GM18951 (cell line): ENCODE data around the gene TMEM258.

ENCODE experiments used
- POLR2A ChIP-seq: IDR thresholded peaks from 4 replicates; pipeline ENCODE4 v1.6.1; 2011; ENCODE audit warnings: mild to moderate bottlenecking; ENCODE audit not compliant: insufficient read length, insufficient read depth; ENCODE audit errors: extremely low read depth
- in situ Hi-C: fragments of 300-500 bp; cut with MboI; formaldehyde crosslinking; loops from one replicate; pipeline ENCODE4 v1.12.0; 2022; ENCODE audit warnings: low sequenced_read_pairs, mixed read lengths, inconsistent platforms; ENCODE audit not compliant: unreplicated experiment

Gene TMEM258

DNA sequence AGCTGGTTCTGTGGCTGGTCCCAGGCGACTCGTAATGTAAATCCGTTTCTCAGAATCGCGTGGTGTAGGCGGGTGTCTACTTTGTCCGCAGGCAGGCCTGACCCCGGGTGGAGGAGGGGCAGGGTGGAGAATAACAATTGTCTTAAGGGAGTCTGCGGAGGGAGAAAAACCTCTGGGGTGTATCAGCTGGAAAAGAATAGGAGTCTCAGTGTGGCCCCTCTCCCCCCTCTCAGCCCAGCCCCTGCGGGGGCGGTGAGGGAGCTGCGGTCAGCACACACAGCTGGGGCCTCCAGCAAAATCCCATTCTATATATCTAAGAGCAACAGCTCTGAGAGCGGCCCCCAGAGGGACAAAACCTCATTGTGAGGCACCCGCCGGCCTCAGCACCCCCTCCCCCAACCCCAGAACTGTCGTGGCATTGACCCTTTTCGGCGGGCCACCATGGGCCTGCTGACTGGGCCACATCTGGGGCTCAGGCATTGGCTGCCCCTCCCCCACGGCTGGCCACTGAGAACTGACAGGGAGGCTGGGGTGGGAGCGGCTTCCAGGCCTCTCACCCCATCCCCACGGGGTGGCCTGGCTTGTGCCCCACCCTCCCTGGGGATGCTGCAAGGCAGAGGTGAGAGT is 42.7 kb downstream of the TMEM258 start:
- in situ Hi-C loops = no loop called here
- no peak for TF ChIP-seq POLR2A

DNA sequence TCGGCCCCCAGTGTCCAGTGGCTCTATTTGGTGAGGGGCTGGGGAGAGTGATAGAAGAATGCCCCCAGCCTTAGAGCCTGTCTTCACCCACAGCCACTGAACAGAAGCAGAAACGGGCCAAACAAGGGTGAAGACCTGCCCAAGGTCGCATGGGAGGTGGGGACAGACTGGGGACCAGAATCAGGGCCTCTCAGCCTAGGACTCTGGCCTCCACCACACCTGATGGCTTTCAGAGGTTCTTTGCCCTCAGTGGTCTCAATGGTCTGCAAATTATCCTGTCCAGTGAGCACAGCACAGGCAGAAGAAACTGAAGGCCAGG is 44.5 kb downstream of the TMEM258 start:
- in situ Hi-C loops = no loop called here

DNA sequence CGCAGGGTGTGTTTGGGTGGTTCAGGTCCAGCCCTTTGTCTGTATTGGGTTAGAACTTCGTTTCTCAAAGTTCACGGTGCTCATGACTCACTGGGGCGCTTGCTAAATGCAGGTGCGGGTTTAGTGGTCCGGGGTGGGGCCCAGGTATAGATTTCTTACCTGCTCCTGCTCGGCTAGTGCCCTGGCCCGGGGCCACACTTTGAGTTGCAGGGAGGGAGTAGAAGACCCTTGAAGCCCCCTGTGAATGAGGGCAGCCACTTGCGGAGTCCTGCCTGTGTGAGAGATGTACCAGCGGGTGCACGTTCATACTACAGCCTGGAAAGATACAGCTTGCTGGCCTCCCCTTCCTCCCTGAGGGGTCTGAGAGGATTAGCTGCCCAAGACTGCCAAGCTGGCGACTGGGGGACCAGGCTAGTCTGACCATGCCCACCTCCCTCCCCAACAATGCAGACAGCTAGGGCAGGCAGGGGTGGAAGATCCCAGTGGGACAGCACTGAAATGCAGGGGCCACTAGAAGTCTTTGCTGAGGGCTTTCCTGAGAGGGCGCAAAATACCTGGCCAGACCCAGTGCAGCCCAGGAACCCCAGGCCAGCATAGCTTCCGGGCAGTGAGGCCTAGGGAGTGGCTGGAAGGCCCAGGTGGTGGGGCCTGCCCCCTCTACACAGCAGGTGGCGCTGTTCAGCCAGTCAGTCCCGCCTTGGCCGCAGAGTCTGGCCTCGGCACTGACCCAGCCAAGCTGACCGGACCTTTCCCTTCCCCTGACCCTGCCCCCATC is 45.0 kb downstream of the TMEM258 start:
- no peak for TF ChIP-seq POLR2A
- in situ Hi-C loops = no loop called here

More for the DNA sequence above, 44.5 kb downstream of the TMEM258 start:
- no peak for TF ChIP-seq POLR2A

DNA sequence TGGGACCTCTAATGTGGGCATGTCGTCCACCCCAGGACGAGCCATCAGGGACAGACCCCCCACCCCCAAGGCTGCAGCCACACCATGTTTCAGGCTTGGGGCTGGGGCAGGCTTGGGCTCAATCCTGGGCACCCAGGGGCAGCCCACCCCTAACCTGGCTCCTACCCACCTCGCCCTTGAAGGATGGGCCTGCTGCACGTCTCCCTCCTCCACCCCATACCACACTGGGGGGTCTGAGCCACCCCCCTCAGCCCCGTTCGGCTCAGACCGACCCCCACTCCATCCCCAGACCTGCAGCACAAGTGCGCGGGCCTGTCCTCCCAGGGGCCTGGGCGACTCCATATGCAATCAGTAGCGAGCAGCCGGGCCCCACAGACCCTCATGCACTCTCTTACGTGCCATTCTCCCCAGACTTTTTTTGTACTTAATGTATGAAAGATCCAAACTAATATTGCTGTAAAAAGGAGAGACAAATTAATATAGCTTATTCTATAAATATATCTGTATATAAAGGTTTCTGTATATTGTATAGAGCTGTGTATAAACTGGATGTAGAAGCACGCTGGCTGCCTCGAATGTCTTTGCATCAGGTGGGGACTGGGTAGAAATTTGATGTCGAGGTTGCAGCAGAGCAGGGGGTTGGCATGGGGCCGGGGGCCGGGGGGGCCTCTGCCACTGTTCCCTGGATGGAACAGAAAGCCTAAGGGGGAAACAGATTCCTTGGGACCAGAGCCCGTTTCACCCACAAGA is 45.8 kb downstream of the TMEM258 start:
- in situ Hi-C loops = no loop called here

DNA sequence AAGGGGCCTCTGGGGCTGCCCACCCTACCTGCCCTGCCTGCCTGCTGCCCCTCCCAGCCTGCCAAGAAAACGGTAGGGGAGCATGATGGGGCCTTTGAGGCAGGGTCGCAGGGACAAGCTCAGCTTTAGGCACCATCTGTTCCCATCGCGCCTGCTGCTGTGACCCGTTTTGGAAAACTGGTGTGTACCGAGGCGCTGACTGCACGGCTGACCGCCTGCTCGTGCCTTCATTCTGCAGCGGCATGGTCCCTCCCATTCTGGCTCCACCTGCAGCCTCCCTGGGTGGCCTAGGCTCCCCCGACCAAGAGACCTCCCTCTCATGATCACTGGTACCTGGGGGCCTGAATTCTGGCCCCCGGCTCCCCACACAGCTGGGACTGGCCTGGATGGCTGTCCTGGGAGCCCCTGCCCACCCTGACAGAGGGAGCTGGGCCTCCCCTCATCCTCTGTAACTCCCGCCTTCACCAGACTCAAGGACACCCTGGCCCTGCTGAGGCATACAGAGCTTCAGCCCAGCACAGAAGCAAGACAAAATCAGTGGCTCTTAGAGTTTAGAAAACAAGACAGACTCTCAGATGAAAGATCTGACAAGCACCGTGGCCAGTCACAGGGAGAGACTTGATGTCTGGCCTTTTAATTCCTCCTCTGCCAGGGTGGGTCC is 46.5 kb downstream of the TMEM258 start:
- in situ Hi-C loops = no loop called here
- TF ChIP-seq POLR2A = no peak

More for the DNA sequence above, 45.8 kb downstream of the TMEM258 start:
- TF ChIP-seq POLR2A = no peak

DNA sequence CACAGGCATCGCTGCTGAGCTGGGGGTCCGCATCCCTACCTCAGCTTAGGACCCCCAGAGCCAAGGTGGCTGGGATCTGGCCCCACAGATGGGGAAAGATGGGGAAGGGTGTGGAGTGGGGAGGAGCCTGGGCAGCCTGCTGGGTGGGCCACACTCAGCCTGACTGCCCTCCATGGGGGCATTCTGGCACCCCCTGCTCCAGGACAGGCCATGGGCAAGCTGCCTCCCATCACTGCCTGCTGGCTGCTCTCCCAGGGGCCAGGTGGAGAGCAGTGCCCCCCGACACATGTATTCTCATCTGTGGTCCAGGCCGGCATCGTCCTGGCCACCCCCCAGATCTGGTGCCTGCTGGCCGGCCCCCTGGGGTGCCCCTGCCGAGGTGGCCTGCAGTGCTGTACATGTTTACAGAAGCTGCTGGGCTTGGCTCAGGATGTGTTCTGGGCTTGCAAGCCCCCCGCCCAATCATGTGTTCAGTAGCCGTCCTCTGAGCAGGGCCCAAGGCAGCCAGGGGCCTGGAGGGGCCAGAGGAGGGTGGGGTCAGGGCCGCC is 47.7 kb downstream of the TMEM258 start:
- TF ChIP-seq POLR2A = no peak

DNA sequence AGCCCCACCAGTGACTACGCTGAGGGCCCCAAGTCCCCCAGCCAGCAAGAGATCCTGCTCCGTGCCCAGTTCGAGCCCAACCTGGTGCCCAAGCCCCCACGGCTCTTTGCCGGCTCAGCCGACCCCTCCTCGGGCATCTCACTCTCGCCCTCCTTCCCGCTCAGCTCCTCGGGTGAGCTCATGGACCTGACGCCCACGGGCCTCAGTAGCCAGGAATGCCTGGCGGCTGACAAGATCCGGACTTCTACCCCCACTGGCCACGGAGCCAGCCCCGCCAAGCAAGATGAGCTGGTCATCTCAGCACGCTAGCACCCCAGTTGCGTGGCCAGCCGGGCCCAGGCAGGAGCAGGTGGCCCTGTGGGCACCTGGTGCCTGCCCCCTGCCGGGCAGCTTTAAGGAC is 48.2 kb downstream of the TMEM258 start:
- TF ChIP-seq POLR2A = no peak

More for the DNA sequence above, 47.7 kb downstream of the TMEM258 start:
- in situ Hi-C loops = no loop called here

DNA sequence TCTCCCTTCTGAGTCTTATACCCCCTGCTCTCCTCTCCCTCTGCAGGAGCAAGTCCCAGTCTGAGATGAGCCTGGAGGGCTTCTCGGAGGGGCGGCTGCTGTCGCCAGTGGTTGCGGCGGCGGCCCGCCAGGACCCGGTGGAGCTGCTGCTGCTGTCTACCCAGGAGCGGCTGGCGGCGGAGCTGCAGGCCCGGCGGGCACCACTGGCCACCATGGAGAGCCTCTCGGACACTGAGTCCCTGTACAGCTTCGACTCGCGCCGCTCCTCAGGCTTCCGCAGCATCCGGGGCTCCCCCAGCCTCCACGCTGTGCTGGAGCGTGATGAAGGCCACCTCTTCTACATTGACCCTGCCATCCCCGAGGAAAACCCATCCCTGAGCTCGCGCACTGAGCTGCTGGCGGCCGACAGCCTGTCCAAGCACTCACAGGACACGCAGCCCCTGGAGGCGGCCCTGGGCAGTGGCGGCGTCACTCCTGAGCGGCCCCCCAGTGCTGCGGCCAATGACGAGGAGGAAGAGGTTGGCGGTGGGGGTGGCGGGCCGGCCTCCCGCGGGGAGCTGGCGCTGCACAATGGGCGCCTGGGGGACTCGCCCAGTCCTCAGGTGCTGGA is 48.8 kb downstream of the TMEM258 start:
- TF ChIP-seq POLR2A = no peak
- in situ Hi-C loops = no loop called here

More for the DNA sequence above, 48.2 kb downstream of the TMEM258 start:
- in situ Hi-C loops = no loop called here

DNA sequence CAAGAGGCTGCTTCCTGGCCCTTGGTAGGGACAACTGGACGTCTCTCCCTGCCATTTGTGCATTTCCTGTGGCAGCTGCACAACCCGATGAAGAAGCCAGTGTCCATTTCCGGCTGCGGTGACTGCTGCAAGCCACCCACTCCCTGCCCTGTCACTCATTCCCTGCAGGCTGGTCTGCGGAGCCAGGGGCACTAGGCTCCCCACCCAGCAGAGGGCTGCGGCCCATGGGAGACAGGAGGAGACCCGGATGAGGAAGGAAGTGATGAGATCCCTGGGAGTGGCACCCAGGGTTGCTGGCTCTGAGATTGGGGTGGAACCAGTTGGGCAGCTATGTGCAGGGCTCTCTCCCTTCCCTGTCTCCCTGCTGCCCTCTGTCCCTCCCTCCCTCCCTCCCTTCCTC is 50.0 kb downstream of the TMEM258 start:
- in situ Hi-C loops = no loop called here
- no peak for TF ChIP-seq POLR2A

DNA sequence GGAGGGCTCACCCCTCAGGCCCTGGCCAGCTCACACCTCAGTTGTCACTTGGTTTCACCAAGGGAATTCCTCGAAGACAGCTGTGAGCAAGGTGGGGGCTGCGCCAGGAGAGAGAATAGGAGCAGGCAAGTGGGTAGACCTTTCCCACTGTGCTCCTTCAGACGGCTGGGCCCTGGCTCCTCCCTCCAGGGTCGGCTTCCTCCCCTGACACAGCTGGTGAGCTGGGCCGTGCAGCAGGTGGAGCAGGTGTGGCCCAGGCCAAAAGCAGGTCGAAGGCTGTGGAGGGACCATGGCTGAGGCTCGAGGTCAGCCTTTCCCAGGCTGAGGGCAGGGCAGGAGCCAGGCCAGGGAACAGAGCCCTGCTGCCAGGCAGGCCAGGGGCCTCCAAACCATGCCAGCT is 52.4 kb downstream of the TMEM258 start:
- in situ Hi-C loops = no loop called here
- TF ChIP-seq POLR2A = no peak

DNA sequence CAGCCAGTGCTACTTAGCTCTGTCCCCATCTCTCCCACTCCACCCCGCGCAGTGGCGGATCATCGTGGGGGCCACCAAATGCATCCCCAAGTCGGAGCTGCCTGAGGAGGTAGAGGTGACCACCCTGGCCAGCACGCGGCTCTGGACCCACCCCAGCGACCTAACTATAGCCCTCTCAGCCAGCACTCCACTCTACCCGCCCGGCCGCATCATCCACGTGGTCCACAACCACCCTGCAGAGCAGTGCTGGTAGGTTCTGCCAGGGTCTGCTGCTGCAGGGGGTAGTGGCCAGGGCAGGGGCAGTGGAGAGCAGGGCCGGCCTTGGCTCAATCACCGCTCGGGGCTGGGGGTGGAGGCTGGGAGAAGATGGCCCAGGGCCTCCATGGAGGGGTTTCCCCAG is 53.0 kb downstream of the TMEM258 start:
- TF ChIP-seq POLR2A = no peak
- in situ Hi-C loops = no loop called here
